IMR-90 (cell line): ENCODE measurements around the gene AGPAT3. TPM values are rescaled to one million over a fixed set of nuclear protein-coding genes. Genes with fewer than 3 reads are reported as not detected.

Source experiments
- ATAC-seq: fragments of 200-7000 bp; cut with Tn5 transposase; 2 replicates; pipeline ENCODE4 v1.9.1; 2020; ENCODE audit warnings: low read depth, mild to moderate bottlenecking, moderate library complexity
- BruUV-seq: library from RNA; stranded (reverse); fragments of 400-500 nt; replicated peaks from 2 replicates; lab custom pipeline; 2021; lab: Mats Ljungman, UMichigan
- CTCF ChIA-PET: fragments of 300-600 bp; formaldehyde crosslinking; extraction: SDS; loops from one replicate; lab custom pipeline; 2021; ENCODE audit warnings: antibody characterized with exemption; lab: Yijun Ruan, JAX
- POLR2A ChIA-PET: fragments of 300-600 bp; sonication (Branson Sonifier 250); formaldehyde crosslinking; loops from one replicate; lab custom pipeline; 2022; ENCODE audit warnings: antibody characterized with exemption; ENCODE audit not compliant: unreplicated experiment; lab: Charles Lee
- DNase-seq: peaks from one replicate; pipeline ENCODE4 v3.0.0; 2013
- H2AFZ ChIP-seq: replicated peaks from 2 replicates; pipeline ENCODE3; 2013; ENCODE audit warnings: low read length, mild to moderate bottlenecking; ENCODE audit not compliant: poor library complexity
- H2AK5ac ChIP-seq: 2 replicates; pipeline ENCODE4 v1.6.1; 2013; ENCODE audit warnings: low read depth, low read length, inconsistent platforms
- H2AK9ac ChIP-seq: replicated peaks from 2 replicates; pipeline ENCODE3; 2013; ENCODE audit warnings: mild to moderate bottlenecking, low read depth, low read length, moderate library complexity; ENCODE audit not compliant: poor library complexity
- H2BK120ac ChIP-seq: 2 replicates; pipeline ENCODE4 v1.6.1; 2013; ENCODE audit warnings: low read depth, low read length, inconsistent platforms
- H2BK15ac ChIP-seq: 3 replicates; pipeline ENCODE4 v1.6.1; 2013; ENCODE audit warnings: low read depth, low read length, inconsistent platforms
- H2BK20ac ChIP-seq: 2 replicates; pipeline ENCODE4 v1.6.1; 2013; ENCODE audit warnings: low read depth, mild to moderate bottlenecking, inconsistent platforms, low read length, moderate library complexity
- H2BK5ac ChIP-seq: 2 replicates; pipeline ENCODE4 v1.6.1; 2013; ENCODE audit warnings: mild to moderate bottlenecking, low read depth, low read length, inconsistent platforms; ENCODE audit not compliant: poor library complexity, severe bottlenecking
- H3K14ac ChIP-seq: replicated peaks from 2 replicates; pipeline ENCODE4 v1.6.1; 2013; ENCODE audit warnings: low read depth, low read length, inconsistent platforms
- H3K18ac ChIP-seq: 2 replicates; pipeline ENCODE4 v1.6.1; 2013; ENCODE audit warnings: low read depth, low read length, control low read depth
- H3K23ac ChIP-seq: 2 replicates; pipeline ENCODE4 v1.6.1; 2013; ENCODE audit warnings: low read depth, low read length, inconsistent platforms
- H3K27ac ChIP-seq: 2 replicates; pipeline ENCODE4 v1.5.1; 2013; ENCODE audit warnings: mild to moderate bottlenecking, control low read depth, low read length; ENCODE audit not compliant: insufficient read depth
- H3K27me3 ChIP-seq: 2 replicates; pipeline ENCODE4 v1.6.1; 2013; ENCODE audit warnings: low read length; ENCODE audit not compliant: control insufficient read depth, insufficient read depth
- H3K36me3 ChIP-seq: 2 replicates; pipeline ENCODE4 v1.6.1; 2013; ENCODE audit warnings: low read length, mixed read lengths; ENCODE audit not compliant: control insufficient read depth, insufficient read depth
- H3K4ac ChIP-seq: 2 replicates; pipeline ENCODE4 v1.6.1; 2013; ENCODE audit warnings: low read depth, low read length, inconsistent platforms
- H3K4me1 ChIP-seq: 2 replicates; pipeline ENCODE4 v1.6.1; 2013; ENCODE audit warnings: low read length, mixed read lengths; ENCODE audit not compliant: control insufficient read depth, insufficient read depth
- H3K4me2 ChIP-seq: 2 replicates; pipeline ENCODE4 v1.6.1; 2013; ENCODE audit warnings: low read depth, mild to moderate bottlenecking, control low read depth, low read length, moderate library complexity
- H3K4me3 ChIP-seq: 2 replicates; pipeline ENCODE4 v1.5.1; 2013; ENCODE audit warnings: low read depth, mild to moderate bottlenecking, control low read depth, low read length, moderate library complexity; ENCODE audit not compliant: insufficient read depth
- H3K56ac ChIP-seq: 2 replicates; pipeline ENCODE4 v1.6.1; 2013; ENCODE audit warnings: low read length, inconsistent platforms; ENCODE audit not compliant: insufficient read depth; ENCODE audit errors: extremely low read depth
- H3K79me1 ChIP-seq, 2 experiments: 2 replicates each; pipeline ENCODE4 v1.6.1; 2013; ENCODE audit warnings: low read length in 2 of 2, inconsistent platforms in 1 of 2, low read depth in 1 of 2
- H3K9ac ChIP-seq: 2 replicates; pipeline ENCODE4 v1.6.1; 2013; ENCODE audit warnings: low read depth, low read length, control low read depth
- H3K9me1 ChIP-seq: 2 replicates; pipeline ENCODE4 v1.6.1; 2013; ENCODE audit warnings: low read length, inconsistent platforms; ENCODE audit not compliant: insufficient read depth
- H3K9me3 ChIP-seq: 2 replicates; pipeline ENCODE4 v1.6.1; 2013; ENCODE audit warnings: low read length; ENCODE audit not compliant: control insufficient read depth, insufficient read depth
- H4K20me1 ChIP-seq: 2 replicates; pipeline ENCODE4 v1.6.1; 2013; ENCODE audit warnings: low read length, inconsistent platforms; ENCODE audit not compliant: insufficient read depth
- H4K5ac ChIP-seq: 2 replicates; pipeline ENCODE4 v1.6.1; 2013; ENCODE audit warnings: mild to moderate bottlenecking, low read depth, low read length, control low read depth
- H4K8ac ChIP-seq, 2 experiments: 2 replicates each; pipeline ENCODE4 v1.6.1; 2013; ENCODE audit warnings: low read depth in 2 of 2, low read length in 2 of 2, control low read depth in 1 of 2, inconsistent platforms in 1 of 2
- H4K91ac ChIP-seq: 2 replicates; pipeline ENCODE4 v1.6.1; 2013; ENCODE audit warnings: low read depth, low read length, inconsistent platforms; ENCODE audit not compliant: insufficient read depth
- BHLHE40 ChIP-seq: fragments of 150-350 bp; IDR thresholded peaks from 2 replicates; pipeline ENCODE4 v1.6.1; 2016; ENCODE audit warnings: mild to moderate bottlenecking, low read depth, low read length
- CEBPB ChIP-seq: IDR thresholded peaks from 2 replicates; pipeline ENCODE4 v1.6.1; 2012; ENCODE audit warnings: low read depth, low read length, improper control_type of control experiment
- CHD1 ChIP-seq: IDR thresholded peaks from 2 replicates; pipeline ENCODE4 v1.6.1; 2012; ENCODE audit warnings: low read depth, low read length, improper control_type of control experiment
- ELK1 ChIP-seq: fragments of 150-350 bp; IDR thresholded peaks from 2 replicates; pipeline ENCODE4 v1.6.1; 2016; ENCODE audit warnings: low read depth, mild to moderate bottlenecking, low read length, moderate library complexity, borderline replicate concordance
- FOS ChIP-seq: fragments of 150-350 bp; IDR thresholded peaks from 2 replicates; pipeline ENCODE4 v1.6.1; 2016; ENCODE audit warnings: low read depth, low read length
- MAFK ChIP-seq: IDR thresholded peaks from 2 replicates; pipeline ENCODE4 v1.6.1; 2012; ENCODE audit warnings: low read depth, low read length, improper control_type of control experiment
- MAZ ChIP-seq: IDR thresholded peaks from 2 replicates; pipeline ENCODE4 v1.6.1; 2012; ENCODE audit warnings: low read depth, mild to moderate bottlenecking, low read length, improper control_type of control experiment, moderate library complexity, borderline replicate concordance
- MXI1 ChIP-seq: IDR thresholded peaks from 2 replicates; pipeline ENCODE4 v1.6.1; 2012; ENCODE audit warnings: low read depth, mild to moderate bottlenecking, low read length, moderate library complexity, borderline replicate concordance
- NFE2L2 ChIP-seq: fragments of 150-350 bp; IDR thresholded peaks from 2 replicates; pipeline ENCODE4 v1.6.1; 2016; ENCODE audit warnings: low read depth, mild to moderate bottlenecking, low read length
- POLR2A ChIP-seq: IDR thresholded peaks from 2 replicates; pipeline ENCODE4 v1.6.1; 2012; ENCODE audit warnings: mild to moderate bottlenecking, low read depth, low read length
- RAD21 ChIP-seq: IDR thresholded peaks from 2 replicates; pipeline ENCODE4 v1.6.1; 2012; ENCODE audit warnings: low read length, improper control_type of control experiment
- RCOR1 ChIP-seq: IDR thresholded peaks from 2 replicates; pipeline ENCODE4 v1.6.1; 2012; ENCODE audit warnings: mild to moderate bottlenecking, low read length, improper control_type of control experiment; ENCODE audit not compliant: insufficient replicate concordance
- RFX5 ChIP-seq: IDR thresholded peaks from 2 replicates; pipeline ENCODE4 v1.8.0; 2012; ENCODE audit warnings: low read depth, mild to moderate bottlenecking, low read length, moderate library complexity
- SMC3 ChIP-seq: fragments of 150-350 bp; IDR thresholded peaks from 2 replicates; pipeline ENCODE4 v1.6.1; 2016; ENCODE audit warnings: low read depth, mild to moderate bottlenecking, antibody characterized with exemption, low read length, moderate library complexity
- USF2 ChIP-seq: fragments of 150-350 bp; IDR thresholded peaks from 2 replicates; pipeline ENCODE4 v1.6.1; 2017; ENCODE audit warnings: mild to moderate bottlenecking, antibody characterized with exemption, low read length, low read depth
- WGBS, 2 experiments: methylation state at CpG; one replicate each; pipeline versions ENCODE4 v1.1.5 to v1.1.7; 2013; ENCODE audit warnings: missing lambda C conversion rate in 2 of 2; ENCODE audit not compliant: insufficient read length in 1 of 2; ENCODE audit errors: extremely low coverage in 2 of 2; 5-methylcytosine and 5-hydroxymethylcytosine counted together
- dilution Hi-C: fragments of 300-500 bp; cut with HindIII; formaldehyde crosslinking; loops from one replicate; pipeline ENCODE4 v1.14.3; 2018; ENCODE audit warnings: low sequenced_read_pairs; ENCODE audit not compliant: unreplicated experiment
- in situ Hi-C: fragments of 300-500 bp; cut with MboI; formaldehyde crosslinking; loops from 3 replicates; pipeline ENCODE4 v1.14.3; 2019; ENCODE audit warnings: low sequenced_read_pairs, inconsistent platforms, mixed read lengths
- intact Hi-C: fragments of 100-400 bp; cut with micrococcal nuclease; formaldehyde crosslinking; loops from 2 replicates; pipeline ENCODE4 v1.10.0; 2022
- polyA plus RNA-seq, 3 experiments: library from polyadenylated mRNA; depleted of rRNA; stranded (reverse); fragments of >200 nt; gene quantifications; 2 replicates each; pipeline ENCODE4 v1.2.3, GENCODE V29; 2012; ENCODE audit warnings: low replicate concordance in 1 of 3
- total RNA-seq: library from RNA; depleted of rRNA; stranded (reverse); fragments of >200 nt; gene quantifications from 2 replicates; pipeline ENCODE4 v1.2.3, GENCODE V29; 2012
- TF ChIP-seq, protein P1 (sequence below): conservative IDR thresholded peaks from 2 replicates; pipeline ENCODE4 v1.5.1; 2012; ENCODE audit warnings: mild to moderate bottlenecking, low read depth, low read length, improper control_type of control experiment

Gene AGPAT3
- total and polyA plus RNA-seq, 2 of the 4 experiments (the other 2 are of a cell fraction) = 27.1 to 38.7 TPM

DNA sequence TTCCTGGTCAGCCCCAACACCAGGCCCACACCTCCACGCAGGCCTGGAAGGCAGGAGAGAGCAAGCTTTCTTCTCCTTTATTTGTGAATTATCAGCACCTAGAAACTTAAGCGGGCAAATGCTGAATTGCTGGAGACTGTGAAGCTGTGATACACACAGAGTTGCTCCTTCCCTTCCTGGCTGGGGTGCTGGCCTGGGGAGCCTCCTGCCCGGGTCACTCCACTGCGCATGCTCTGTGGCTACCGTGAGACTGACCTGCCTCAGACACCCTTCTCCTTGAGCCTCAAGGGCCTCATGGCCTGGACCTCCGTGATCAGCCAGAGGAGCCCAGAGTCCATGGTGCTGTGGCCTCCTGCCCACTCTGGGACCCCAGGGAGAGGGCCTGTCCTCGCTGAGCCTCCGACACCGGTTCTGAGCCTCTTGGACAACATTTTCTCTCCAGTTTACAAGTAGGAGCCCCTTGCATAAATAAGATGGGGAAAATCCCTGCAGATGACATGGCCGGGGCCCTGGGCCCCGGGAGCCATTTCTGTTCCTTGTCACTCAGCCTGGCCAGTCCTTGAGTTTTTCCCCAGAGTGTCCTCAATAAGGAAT lies 18.0 kb downstream of the AGPAT3 start:
- Histone ChIP-seq H2BK120ac (no peak overlapping the region), H3K36me3 (peaks cover 2% of the 10 kb centered on the region), H3K4me3 (no peak overlapping the region), H2AK9ac (no peak overlapping the region), H3K27me3 (no peaks in the 10 kb centered on the region), H3K4me1 (peaks cover 8% of the 10 kb centered on the region; the same call in 1 of the 2 replicates), H4K8ac (no peak overlapping the region), H3K27ac (no peak overlapping the region), H2BK15ac (no peak overlapping the region), H4K91ac (no peak overlapping the region), H3K79me1 (peaks cover 37 to 80% of the 10 kb centered on the region in 2 experiments), H3K4me2 (no peak overlapping the region), H2BK20ac (no peak overlapping the region), H3K9ac (no peak overlapping the region), H3K9me3 (no peaks in the 10 kb centered on the region), H4K20me1 (peaks cover 85% of the 10 kb centered on the region), H3K23ac (no peak overlapping the region), H3K9me1 (peaks cover 16% of the 10 kb centered on the region), H2AFZ (no peak overlapping the region), H3K18ac (no peak overlapping the region), H3K56ac (no peak overlapping the region), H3K4ac (no peak overlapping the region), H4K5ac (no peak overlapping the region), H2BK5ac (no peak overlapping the region), H2AK5ac (no peak overlapping the region), H3K14ac (no peak overlapping the region)
- no TSS peak for BruUV-seq
- ChIA-PET CTCF (no interaction called here), POLR2A (no interaction called here)
- DNase-seq (no peak), ATAC-seq (no peak)
- in situ Hi-C loops = no loop called here
- WGBS, 2 experiments = 93% methylated on average over 3 of the region's 11 CpGs; no CpG with 5 or more reads in 1 of the 2 experiments
- dilution Hi-C loops = no loop called here
- TF ChIP-seq MAFK (no peak), RAD21 (no peak), MXI1 (no peak), SMC3 (no peak), RCOR1 (no peak), POLR2A (no peak), USF2 (no peak), CHD1 (no peak), MAZ (no peak), ELK1 (no peak), NFE2L2 (no peak), BHLHE40 (no peak), RFX5 (no peak), FOS (no peak), CEBPB (no peak)
- TF ChIP-seq, protein P1, sequence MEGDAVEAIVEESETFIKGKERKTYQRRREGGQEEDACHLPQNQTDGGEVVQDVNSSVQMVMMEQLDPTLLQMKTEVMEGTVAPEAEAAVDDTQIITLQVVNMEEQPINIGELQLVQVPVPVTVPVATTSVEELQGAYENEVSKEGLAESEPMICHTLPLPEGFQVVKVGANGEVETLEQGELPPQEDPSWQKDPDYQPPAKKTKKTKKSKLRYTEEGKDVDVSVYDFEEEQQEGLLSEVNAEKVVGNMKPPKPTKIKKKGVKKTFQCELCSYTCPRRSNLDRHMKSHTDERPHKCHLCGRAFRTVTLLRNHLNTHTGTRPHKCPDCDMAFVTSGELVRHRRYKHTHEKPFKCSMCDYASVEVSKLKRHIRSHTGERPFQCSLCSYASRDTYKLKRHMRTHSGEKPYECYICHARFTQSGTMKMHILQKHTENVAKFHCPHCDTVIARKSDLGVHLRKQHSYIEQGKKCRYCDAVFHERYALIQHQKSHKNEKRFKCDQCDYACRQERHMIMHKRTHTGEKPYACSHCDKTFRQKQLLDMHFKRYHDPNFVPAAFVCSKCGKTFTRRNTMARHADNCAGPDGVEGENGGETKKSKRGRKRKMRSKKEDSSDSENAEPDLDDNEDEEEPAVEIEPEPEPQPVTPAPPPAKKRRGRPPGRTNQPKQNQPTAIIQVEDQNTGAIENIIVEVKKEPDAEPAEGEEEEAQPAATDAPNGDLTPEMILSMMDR = no peak
- intact Hi-C loops = no loop called here
